GM21723 (cell line): ENCODE data around the gene PCBP3.

Experiments
- ATAC-seq: cut with Tn5 transposase; IDR thresholded peaks from one replicate; pipeline ENCODE4 v1.9.1; 2021; ENCODE audit warnings: mild to moderate bottlenecking, moderate library complexity; ENCODE audit not compliant: unreplicated experiment

PCBP3 gene

DNA sequence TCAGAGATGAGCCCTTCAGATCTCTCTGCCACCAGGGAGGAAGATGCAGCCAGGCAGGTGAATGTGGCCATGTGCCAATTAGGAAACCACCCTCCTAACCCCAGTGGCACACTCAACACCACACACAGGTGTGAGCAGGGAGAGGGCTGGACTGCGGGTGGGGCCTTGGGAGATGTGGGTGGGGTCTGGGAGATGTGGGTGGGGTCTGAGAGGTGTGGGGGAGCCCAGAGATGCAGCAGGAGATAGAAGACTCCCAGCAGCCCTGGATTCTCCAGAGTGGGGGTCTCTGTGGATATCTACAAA lies 294.9 kb downstream of the PCBP3 start:
- no peak for ATAC-seq

DNA sequence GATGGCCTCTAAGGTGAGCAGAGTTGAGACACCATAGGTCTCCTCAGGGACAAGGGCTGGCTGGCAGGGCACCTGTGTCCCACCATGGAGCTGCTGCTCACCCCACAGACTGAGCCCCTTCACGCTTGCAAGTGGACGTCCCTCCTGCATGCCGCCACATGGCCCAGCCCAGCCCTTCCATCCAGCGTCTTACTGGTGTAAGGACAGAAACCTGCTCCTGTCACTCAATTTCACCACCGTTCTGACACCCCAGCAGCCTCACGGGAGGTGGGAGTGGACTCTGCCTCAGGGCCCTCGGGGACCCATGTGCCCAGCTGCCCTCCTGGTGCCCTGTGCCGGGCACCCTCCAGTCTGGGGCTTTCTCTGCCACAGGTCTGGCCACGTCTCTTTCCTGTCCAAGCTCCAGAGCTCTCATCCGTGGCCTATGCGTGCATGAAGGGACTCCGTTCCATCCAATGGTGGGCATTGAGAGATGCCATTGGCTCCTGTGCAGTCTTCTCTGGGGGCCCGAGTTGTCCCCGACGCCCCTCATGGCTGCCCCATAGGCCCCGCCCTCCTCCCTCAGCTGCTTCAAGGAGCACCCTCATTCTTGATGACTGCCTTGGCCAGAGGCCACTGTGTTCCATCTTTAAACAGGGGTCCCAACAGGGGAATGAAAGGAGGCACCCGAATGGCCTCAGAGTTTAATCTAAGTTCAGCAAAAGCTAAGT lies 295.4 kb downstream of the PCBP3 start:
- ATAC-seq: no peak

GRCh38 chr21:45939521-45940045 lies 296.1 kb downstream of the PCBP3 start:
- ATAC-seq: no peak

- no peak for ATAC-seq
These were observed 296.6 kb downstream of the PCBP3 start for GRCh38 chr21:45940091-45940490.

- no peak for ATAC-seq
These were observed 297.3 kb downstream of the PCBP3 start for GRCh38 chr21:45940621-45941337.

DNA sequence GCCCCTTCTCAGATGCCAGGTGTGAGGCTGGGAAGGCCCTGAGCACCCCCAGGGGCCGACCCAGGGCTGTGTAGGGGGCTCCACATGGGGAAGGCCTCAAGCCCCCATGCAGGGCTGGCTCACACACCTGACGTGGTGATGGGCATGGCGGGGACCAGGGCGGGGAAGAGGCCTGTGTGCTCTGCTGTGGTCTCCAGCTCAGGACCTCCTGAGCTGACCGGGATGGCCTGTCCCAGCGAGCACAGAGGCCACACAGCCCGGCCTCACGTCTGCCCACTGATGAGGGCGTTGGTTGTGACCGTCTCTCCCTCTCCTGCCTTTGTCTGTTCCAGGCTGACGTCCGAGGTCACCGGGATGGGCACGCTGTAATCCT lies 297.8 kb downstream of the PCBP3 start:
- no peak for ATAC-seq

DNA sequence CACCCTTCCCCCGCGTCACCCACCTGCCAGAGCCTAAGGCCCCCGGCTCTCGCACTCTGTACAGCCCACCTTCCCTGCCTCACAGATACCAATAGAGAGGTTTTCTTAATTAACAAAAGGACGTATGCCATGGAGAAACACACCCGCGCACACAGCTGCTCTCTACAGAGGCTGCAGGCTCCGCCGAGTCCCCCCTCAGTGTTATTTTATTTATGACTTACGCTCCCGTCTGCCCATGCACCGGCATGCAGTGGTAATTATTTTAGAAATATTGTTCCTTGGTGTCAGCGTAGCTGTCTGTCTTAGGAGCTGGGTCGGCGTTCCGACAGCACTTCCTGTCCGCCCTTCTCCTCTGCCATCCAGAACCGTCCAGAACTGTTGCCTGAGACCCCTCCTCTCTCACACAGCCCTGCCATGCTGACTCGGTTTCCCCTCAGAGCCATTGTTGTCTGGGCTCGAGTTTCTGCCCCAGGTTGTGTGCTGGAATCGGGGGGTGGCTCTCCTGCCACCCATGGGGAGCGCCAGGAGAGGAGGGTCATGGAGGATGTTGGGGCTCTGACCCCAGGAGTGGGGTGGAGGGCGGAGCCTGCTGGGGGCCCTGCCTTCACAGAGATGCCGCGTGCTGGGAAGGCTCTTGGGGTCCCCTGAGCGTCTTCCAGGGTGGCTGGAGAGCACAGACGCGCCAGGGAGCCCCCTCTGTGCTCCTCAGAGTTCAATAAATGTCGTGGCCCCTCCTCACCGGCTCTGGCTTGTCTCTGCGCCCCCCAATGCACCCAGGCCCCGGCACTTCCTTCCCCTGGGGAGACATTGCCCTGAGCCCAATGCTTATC lies 298.4 kb downstream of the PCBP3 start:
- ATAC-seq: no peak

DNA sequence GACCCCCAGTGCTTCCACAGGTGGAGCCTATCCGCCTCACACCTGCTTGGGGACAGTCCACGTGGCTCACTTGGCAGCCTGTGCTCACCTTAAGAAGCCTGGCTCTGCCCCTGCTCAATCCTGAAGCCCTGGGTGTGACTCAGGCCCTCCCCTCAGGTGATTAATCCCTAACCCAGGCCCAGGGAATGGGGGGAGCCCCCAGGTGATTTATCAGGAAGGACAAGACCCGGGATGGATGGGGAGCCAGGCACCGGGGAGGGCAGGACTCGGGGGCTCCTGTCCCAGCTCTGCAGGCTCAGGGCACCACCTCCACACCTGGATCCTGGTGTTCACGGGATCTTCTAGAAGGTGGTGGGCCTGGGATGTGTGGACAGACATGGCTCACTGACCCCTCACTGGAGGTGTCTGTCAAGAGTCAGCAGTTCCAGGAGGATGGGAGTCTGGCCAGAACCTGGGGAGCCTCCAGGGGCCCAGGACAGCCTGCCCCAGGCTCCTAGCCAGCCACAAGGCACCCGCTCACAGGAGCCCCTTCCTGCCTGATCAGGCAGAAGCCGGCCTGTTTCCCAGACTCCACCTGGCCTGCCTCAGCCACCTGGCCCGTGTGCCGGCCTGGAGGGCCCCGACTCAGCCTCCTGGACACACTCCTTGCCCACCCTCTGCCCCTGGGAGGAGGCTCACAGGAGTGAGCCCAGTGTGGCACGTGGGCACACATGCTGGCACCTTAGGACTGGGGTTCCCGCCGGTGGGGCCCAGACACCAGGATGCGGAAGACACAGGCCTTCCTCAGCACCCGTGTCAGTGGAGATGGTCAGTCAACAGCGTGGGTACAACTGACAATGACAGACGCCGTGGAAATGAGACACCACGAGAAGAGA lies 299.5 kb downstream of the PCBP3 start:
- no peak for ATAC-seq

DNA sequence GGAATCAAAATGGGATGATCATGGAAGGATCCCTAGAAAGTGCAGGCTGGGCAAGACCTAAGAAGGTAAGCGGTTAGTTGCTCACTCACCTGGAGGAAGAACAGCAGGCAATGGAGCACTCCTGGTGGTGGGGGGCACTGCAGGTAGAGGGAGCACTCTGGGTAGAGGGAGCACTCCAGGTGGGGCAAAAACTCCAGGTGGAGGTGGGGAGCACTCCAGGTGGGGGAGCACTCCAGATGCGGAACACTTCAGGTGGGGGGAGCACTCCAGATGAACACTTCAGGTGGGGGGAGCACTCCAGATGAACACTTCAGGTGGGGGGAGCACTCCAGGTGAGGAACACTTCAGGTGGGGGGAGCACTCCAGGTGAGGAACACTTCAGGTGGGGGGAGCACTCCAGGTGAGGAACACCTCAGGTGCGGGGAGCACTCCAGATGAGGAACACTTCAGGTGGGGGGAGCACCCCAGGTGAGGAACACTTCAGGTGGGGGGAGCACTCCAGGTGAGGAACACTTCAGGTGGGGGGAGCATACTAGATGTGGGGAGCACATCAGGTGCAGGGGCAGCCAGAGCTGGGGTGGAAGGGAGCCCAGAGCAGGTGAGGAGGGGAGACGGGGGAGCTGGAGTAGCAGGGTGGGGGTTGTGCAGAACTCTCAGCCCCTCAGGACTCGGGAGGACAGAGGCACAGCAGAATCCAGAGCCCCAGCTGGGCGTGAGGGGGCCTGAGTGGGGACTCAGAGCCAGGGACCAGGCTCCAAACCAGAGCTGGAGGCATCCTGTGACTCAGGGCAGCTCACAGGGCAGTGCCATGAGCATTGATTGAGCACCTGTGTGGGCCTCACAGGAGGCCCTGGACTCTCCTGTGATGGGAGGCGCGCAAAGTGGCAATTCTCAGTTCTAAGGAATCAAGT lies 300.4 kb downstream of the PCBP3 start:
- no peak for ATAC-seq

DNA sequence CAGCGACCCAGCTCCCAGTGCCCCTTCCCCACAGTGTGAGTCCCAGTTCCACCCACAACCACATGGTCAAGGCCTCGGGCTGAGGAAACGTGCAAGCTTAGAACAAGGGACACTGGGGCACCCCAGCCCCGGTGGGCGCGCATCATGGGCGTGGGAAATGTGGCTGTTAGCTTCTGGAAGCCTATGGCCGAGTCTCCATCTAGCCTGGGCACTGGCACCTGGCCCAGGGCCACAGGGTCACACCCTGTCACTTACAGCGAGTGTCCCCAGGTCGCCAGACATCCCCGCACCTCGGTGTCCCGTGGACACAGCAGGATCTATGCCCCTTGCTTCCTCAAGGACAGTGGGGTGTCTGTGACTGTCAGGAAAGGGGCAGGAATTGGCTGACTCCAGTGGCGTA lies 301.1 kb downstream of the PCBP3 start:
- ATAC-seq: no peak

DNA sequence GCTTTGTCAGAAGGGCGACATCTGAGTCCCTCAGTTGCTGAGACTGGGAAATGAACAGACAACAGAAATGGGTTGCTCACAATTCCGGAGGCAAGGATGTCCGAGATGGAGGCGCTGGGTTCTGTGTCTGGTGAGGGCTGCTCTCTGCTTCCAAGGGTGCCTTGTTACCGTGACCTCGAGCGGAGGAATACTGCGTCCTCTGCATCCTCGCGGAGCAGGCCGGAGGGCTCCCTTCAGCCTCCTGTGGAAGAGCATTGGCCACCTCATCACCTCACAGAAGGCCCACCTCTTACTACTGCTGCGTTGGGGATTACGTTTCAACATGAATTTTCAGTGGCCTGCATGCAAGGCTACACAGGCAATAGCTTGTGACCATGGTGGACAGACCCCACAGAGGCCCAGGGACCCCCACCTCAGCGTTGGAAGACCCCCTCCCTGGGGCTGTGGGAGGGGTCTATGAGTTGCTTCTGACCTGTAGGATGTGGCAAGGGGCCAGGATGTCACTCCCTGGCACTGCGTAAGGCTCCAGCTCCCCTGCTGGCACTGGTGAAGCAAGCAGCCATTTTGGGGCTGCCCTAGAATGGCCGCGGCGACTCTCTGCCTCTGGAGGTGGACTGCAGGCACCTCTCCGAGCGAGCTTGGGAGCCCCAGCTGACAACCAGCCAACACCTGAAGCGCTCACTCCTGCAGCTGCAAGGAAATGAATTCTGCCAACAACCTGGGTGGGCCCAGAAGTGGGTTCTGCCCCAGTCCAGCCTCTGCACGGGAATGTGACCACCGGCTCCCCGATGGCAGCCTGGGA lies 301.7 kb downstream of the PCBP3 start:
- ATAC-seq: no peak

GRCh38 chr21:45945868-45946210 lies 302.3 kb downstream of the PCBP3 start:
- no peak for ATAC-seq

DNA sequence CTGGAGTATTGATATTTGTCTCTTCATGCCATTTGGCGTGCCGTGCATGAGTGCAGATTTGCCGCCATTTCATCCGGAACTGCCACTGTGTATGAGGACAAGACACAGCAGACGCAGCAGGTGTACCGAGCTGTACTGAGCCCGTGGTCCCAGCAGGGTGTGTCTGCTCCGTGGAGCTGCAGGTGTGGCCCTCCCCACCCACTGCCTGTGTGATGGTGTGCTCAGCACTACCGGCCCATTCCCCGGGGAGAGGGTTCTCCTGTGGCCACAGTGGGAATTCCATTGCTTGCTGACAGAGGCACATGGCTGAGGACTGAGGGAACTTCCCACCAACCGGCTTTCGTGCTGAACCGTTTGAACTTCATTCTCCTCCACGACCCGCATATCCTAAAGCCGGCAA lies 303.8 kb downstream of the PCBP3 start:
- no peak for ATAC-seq

DNA sequence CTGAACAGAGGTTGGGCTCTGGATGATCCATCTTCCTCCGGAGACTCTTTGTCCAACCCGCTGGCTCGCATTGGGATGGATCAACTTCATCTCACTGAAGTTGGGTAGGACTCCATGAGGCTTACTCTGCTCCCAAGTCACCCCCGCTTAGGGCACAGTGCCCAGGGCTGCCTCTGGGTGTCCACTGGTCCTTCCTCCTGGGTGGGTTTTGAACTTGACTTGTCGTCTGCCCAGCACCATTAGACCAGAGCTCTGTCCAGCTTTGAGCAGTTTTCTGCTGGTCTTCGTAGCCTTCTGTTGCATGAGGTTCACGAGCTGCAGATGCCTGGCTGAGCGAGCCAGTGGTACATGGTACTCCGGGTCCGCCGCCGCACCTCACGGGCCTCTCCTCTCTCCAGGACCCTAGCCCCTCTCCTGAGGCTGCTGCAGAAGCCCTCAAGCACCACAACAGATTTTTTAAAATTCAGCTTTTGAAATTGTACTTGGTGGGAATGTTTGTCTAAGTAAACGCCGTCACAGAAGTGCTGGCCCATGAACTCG lies 304.3 kb downstream of the PCBP3 start:
- ATAC-seq: no peak

DNA sequence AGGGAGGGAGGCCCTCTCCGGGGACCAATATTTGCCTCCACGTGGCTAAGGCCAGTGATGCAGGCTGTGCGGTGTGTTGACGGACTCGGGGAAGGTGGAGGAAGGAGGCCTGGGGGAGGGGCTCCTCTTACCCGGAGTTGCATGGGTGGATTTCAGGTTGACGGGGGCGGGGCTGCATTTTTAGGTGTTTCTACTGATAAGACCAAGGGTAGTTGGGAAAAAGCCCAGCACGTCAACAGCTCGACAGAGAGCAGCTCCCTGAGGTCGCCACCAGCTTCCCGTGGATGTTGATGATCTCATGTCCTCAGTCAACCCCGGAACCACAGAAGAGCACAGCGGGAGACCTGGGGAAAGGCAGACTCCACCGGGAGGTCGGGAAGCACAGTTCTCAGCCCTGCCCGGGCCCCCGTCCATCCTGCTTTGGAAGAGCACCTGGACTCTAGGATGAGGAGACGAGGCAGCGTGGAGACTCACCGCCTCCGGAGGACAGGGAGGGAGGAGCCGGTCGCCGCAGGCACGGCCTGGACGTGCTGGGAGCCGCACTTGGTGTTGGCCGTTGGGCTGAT lies 305.1 kb downstream of the PCBP3 start:
- ATAC-seq: no peak

DNA sequence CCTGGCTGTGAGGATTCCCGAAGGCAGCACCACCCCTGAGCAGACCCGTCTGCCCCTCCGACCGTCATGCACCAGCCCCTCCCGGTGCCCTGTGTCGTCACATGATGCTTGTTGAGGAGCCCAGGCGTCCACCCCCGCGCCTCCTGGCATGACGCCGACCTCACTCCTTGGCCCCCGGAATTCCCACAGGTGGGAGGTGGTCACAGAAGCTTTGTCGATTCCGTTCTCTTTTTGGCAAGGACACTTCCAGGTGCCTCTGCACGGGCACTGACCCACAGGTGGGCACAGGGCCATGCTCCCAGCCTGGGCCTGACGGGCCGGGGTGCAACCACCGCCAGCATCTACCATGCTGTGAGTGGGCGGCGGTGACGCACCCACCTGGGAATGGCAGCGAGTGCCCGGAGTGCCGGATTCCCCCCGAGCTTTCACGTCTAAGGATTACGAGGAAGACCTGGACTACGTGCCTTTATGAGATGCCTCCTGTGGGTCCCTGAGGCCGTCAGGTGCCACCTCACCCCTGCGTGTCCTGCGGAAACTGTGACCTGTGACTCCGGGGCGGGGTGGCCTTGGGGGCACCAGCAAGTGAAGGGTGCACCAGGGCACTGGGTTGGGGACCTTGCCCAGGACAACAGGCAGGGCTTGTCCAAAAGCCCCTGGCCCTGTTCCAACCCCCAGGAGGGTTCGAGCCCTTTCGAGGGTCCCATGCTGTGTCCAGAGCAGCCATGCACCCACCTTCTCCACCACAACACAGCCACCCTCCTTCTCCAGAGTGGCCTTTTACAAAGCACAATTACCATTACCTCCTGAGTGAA lies 306.6 kb downstream of the PCBP3 start:
- no peak for ATAC-seq

GRCh38 chr21:45950740-45951515 lies 307.4 kb downstream of the PCBP3 start:
- ATAC-seq: no peak
